ENCODE data around the gene KREMEN1.

KREMEN1 gene

DNA sequence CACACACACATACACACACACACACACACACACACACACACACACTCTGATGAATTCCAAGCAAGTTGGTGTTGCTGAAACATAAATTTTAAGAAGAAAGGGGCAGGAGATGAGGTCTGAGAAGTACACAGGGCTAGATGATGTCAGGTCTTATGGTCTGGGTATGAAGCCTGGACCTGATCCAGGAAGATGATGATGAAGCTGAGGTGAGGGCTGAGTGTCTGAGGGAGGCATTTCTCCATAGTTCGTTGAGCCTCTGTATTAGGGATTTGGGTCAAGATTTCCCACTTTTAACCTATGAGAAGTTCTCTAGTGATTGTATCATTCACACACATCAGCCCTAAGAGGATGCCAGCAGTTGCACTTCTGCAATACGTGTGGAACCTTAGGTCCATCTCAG lies 32.6 kb downstream of the KREMEN1 start:
- H3K27me3 ChIP-seq (replicated peaks; ENCODE audit: insufficient read depth, low read length) = no peaks in the 10 kb centered on the region
- no peaks in the 10 kb centered on the region for H4K20me1 ChIP-seq (ENCODE audit: insufficient read depth, low read length)
- no peak for DNase-seq
- TF ChIP-seq CTCF (IDR thresholded peaks at IDR 0.05; ENCODE audit: low read length) (no peak), EZH2 (optimal IDR thresholded peaks at IDR 0.05; ENCODE audit: low read depth, low read length) (no peak), EZH2phosphoT487 (IDR thresholded peaks at IDR 0.05; ENCODE audit: low read length) (no peak)
- no peaks in the 10 kb centered on the region for H3K9me2 ChIP-seq (replicated peaks; ENCODE audit: insufficient read depth, low read length)
- no peak overlapping the region for H3K4me3 ChIP-seq (ENCODE audit: low read length)
- H2AFZ ChIP-seq (ENCODE audit: low read length) = no peak overlapping the region
- H3K4me1 ChIP-seq (ENCODE audit: low read length) = peaks cover 7% of the 10 kb centered on the region; the same call in 1 of the 2 replicates
- no peak overlapping the region for H3K9ac ChIP-seq (ENCODE audit: low read length)
- no peaks in the 10 kb centered on the region for H3K79me2 ChIP-seq (ENCODE audit: low read length)
- H3F3A ChIP-seq (ENCODE audit: insufficient read depth, low read length) = no peaks in the 10 kb centered on the region
- H3K4me2 ChIP-seq (ENCODE audit: low read depth, low read length) = no peak overlapping the region
- no peaks in the 10 kb centered on the region for H3K36me3 ChIP-seq (replicated peaks; ENCODE audit: insufficient read depth, low read length)
- H3K9me3 ChIP-seq (replicated peaks; ENCODE audit: insufficient read depth, low read length) = no peaks in the 10 kb centered on the region
- H3K27ac ChIP-seq (ENCODE audit: low read length) = no peak overlapping the region

- Histone ChIP-seq H3K4me3 (ENCODE audit: low read length) (no peak overlapping the region), H3K79me2 (ENCODE audit: low read length) (no peaks in the 10 kb centered on the region), H3K4me1 (ENCODE audit: low read length) (peaks cover 7% of the 10 kb centered on the region; the same call in 1 of the 2 replicates), H3K9ac (ENCODE audit: low read length) (no peak overlapping the region), H3K27ac (ENCODE audit: low read length) (no peak overlapping the region), H2AFZ (ENCODE audit: low read length) (no peak overlapping the region), H3K9me2 (replicated peaks; ENCODE audit: insufficient read depth, low read length) (no peaks in the 10 kb centered on the region), H3K4me2 (ENCODE audit: low read depth, low read length) (no peak overlapping the region), H3K27me3 (replicated peaks; ENCODE audit: insufficient read depth, low read length) (no peaks in the 10 kb centered on the region), H3K36me3 (replicated peaks; ENCODE audit: insufficient read depth, low read length) (no peaks in the 10 kb centered on the region), H3F3A (ENCODE audit: insufficient read depth, low read length) (no peaks in the 10 kb centered on the region), H4K20me1 (ENCODE audit: insufficient read depth, low read length) (no peaks in the 10 kb centered on the region), H3K9me3 (replicated peaks; ENCODE audit: insufficient read depth, low read length) (no peaks in the 10 kb centered on the region)
- no peak for TF ChIP-seq EZH2phosphoT487 (IDR thresholded peaks at IDR 0.05; ENCODE audit: low read length)
- no peak for TF ChIP-seq CTCF (IDR thresholded peaks at IDR 0.05; ENCODE audit: low read length)
- no peak for TF ChIP-seq EZH2 (optimal IDR thresholded peaks at IDR 0.05; ENCODE audit: low read depth, low read length)
- DNase-seq = no peak
Observed at GRCh38 chr22:29106839-29107238, 34.0 kb downstream of the KREMEN1 start.

- no peak overlapping the region for H3K4me2 ChIP-seq (ENCODE audit: low read depth, low read length)
- TF ChIP-seq EZH2phosphoT487 (IDR thresholded peaks at IDR 0.05; ENCODE audit: low read length) = no peak
- TF ChIP-seq CTCF (IDR thresholded peaks at IDR 0.05; ENCODE audit: low read length) = no peak
- TF ChIP-seq EZH2 (optimal IDR thresholded peaks at IDR 0.05; ENCODE audit: low read depth, low read length) = no peak
- no peaks in the 10 kb centered on the region for H3F3A ChIP-seq (ENCODE audit: insufficient read depth, low read length)
- H3K9ac ChIP-seq (ENCODE audit: low read length) = no peak overlapping the region
- H4K20me1 ChIP-seq (ENCODE audit: insufficient read depth, low read length) = no peaks in the 10 kb centered on the region
- no peak for DNase-seq
- H3K9me3 ChIP-seq (replicated peaks; ENCODE audit: insufficient read depth, low read length) = no peaks in the 10 kb centered on the region
- no peak overlapping the region for H3K27ac ChIP-seq (ENCODE audit: low read length)
- H2AFZ ChIP-seq (ENCODE audit: low read length) = no peak overlapping the region
- no peaks in the 10 kb centered on the region for H3K79me2 ChIP-seq (ENCODE audit: low read length)
- peaks cover 7% of the 10 kb centered on the region; the same call in 1 of the 2 replicates for H3K4me1 ChIP-seq (ENCODE audit: low read length)
- H3K27me3 ChIP-seq (replicated peaks; ENCODE audit: insufficient read depth, low read length) = no peaks in the 10 kb centered on the region
- H3K36me3 ChIP-seq (replicated peaks; ENCODE audit: insufficient read depth, low read length) = no peaks in the 10 kb centered on the region
- no peak overlapping the region for H3K4me3 ChIP-seq (ENCODE audit: low read length)
- no peaks in the 10 kb centered on the region for H3K9me2 ChIP-seq (replicated peaks; ENCODE audit: insufficient read depth, low read length)
Observed at GRCh38 chr22:29108137-29108536, 35.3 kb downstream of the KREMEN1 start.

Measured in MM.1S (cell line).